K562 (cell line): ENCODE measurements around the gene IQCN. TPM values are rescaled to one million over a fixed set of nuclear protein-coding genes. Genes with fewer than 3 reads are reported as not detected.

Experiments used
- BCOR ChIP-seq: fragments of 450-650 bp; IDR thresholded peaks from 2 replicates; pipeline ENCODE4 v1.6.1; 2016
- CBX2 ChIP-seq: fragments of 200-600 bp; sonication (generic); IDR thresholded peaks from one replicate; pipeline ENCODE4 v1.6.1; 2012; ENCODE audit warnings: mild to moderate bottlenecking, low read length, inconsistent platforms; ENCODE audit not compliant: insufficient read depth, poor library complexity, severe bottlenecking
- CBX3 ChIP-seq, 2 experiments: IDR thresholded peaks; 1 replicate in 1 of 2; 2 replicates in 1 of 2; pipeline ENCODE4 v1.6.1; 2012; ENCODE audit warnings: inconsistent platforms in 2 of 2, low read length in 2 of 2, borderline replicate concordance in 1 of 2, control low read depth in 1 of 2
- CHD7 ChIP-seq: fragments of 200-600 bp; sonication (generic); IDR thresholded peaks from one replicate; pipeline ENCODE4 v1.6.1; 2012; ENCODE audit warnings: mild to moderate bottlenecking, low read depth, low read length, inconsistent platforms
- EP300 ChIP-seq: IDR thresholded peaks from 2 replicates; pipeline ENCODE4 v1.6.1; 2012; ENCODE audit warnings: low read length, improper control_type of control experiment
- FOXJ3 ChIP-seq: sonication (generic); formaldehyde crosslinking; IDR thresholded peaks from 2 replicates; pipeline ENCODE4 v1.4.0; 2020; ENCODE audit warnings: mild to moderate bottlenecking, missing genetic modification reagents
- GABPB1 ChIP-seq: sonication (generic); formaldehyde crosslinking; IDR thresholded peaks from 2 replicates; pipeline ENCODE4 v1.8.0; 2022; ENCODE audit warnings: mild to moderate bottlenecking, missing genetic modification reagents
- HDAC1 ChIP-seq, 2 experiments: fragments of 450-650 bp; IDR thresholded peaks; 2 replicates each; pipeline ENCODE4 v1.6.1; 2016 to 2017; ENCODE audit warnings: inconsistent platforms in 1 of 2, mild to moderate bottlenecking in 1 of 2, moderate library complexity in 1 of 2
- HNRNPLL ChIP-seq: fragments of 200-400 bp; formaldehyde crosslinking; IDR thresholded peaks from 2 replicates; pipeline ENCODE4 v1.6.1; 2017; ENCODE audit warnings: low read length, low read depth, mild to moderate bottlenecking; ENCODE audit not compliant: poor library complexity, severe bottlenecking
- KLF1 ChIP-seq: fragments of 450-650 bp; IDR thresholded peaks from 2 replicates; pipeline ENCODE4 v1.6.1; 2016; ENCODE audit warnings: missing genetic modification characterization, missing compliant biosample characterization
- MLX ChIP-seq, 2 experiments: fragments of 450-650 bp in 1 of 2; sonication (generic) in 1 of 2; formaldehyde crosslinking; conservative IDR thresholded peaks; 2 replicates each; pipeline versions ENCODE4 v1.4.0 to v1.8.1; 2020 to 2022; ENCODE audit warnings: mild to moderate bottlenecking in 1 of 2, missing genetic modification reagents in 1 of 2
- NRF1 ChIP-seq, 2 experiments: fragments of 450-650 bp; IDR thresholded peaks in 1 of 2; conservative IDR thresholded peaks in 1 of 2; 2 replicates each; pipeline ENCODE4 v1.6.1; 2014; ENCODE audit warnings: mild to moderate bottlenecking in 2 of 2
- RFX5 ChIP-seq: IDR thresholded peaks from 2 replicates; pipeline ENCODE4 v1.6.1; 2011; ENCODE audit warnings: low read depth, mild to moderate bottlenecking, improper control_type of control experiment, low read length
- SPI1 ChIP-seq: IDR thresholded peaks from 2 replicates; pipeline ENCODE4 v1.6.1; 2011; ENCODE audit warnings: low read depth, low read length, control low read depth, borderline replicate concordance
- TSC22D4 ChIP-seq: fragments of 450-650 bp; IDR thresholded peaks from 2 replicates; pipeline ENCODE4 v1.6.1; 2016; ENCODE audit warnings: missing genetic modification characterization, missing biosample characterization, control low read depth
- ZBTB26 ChIP-seq: fragments of 450-650 bp; formaldehyde crosslinking; IDR thresholded peaks from 2 replicates; pipeline ENCODE4 v1.4.0; 2022; ENCODE audit warnings: missing genetic modification characterization
- polyA plus RNA-seq, 8 experiments: library from polyadenylated mRNA; depleted of rRNA in 4 of 8; stranded (reverse) in 5 of 8; unstranded in 3 of 8; fragments of >200 nt; fragmentation: Nextera tagmentation in 2 of 8; fragmentation: Illumina TruSeq in 1 of 8; extraction: Ambion mirVana in 2 of 8; extraction: Trizol in 1 of 8; gene quantifications; 2 replicates each; pipeline versions ENCODE4 v1.2.1 to v1.2.3, GENCODE V29; 2011 to 2014; ENCODE audit warnings: inconsistent platforms in 1 of 8, missing spikeins in 1 of 8
- total RNA-seq, 7 experiments: library from RNA; depleted of rRNA in 6 of 7; stranded (reverse); fragments of >200 nt in 6 of 7; fragmentation: Illumina TruSeq in 2 of 7; extraction: Trizol in 2 of 7; gene quantifications; 2 replicates each; pipeline versions ENCODE4 v1.2.1 to v1.2.3, GENCODE V29; 2011 to 2021; ENCODE audit warnings: low replicate concordance in 1 of 7

IQCN gene
- total and polyA plus RNA-seq, 9 of the 15 experiments (the other 6 are each of a cell fraction or from before 2014, with no cell fraction given): 0.01 to 0.07 (median 0.04) TPM; not detected in 3

- TF ChIP-seq MLX (CRISPR knock-in tag; conservative IDR thresholded peaks at IDR 0.05) (no peak), NRF1 (conservative IDR thresholded peaks at IDR 0.05 in 1 of 2, IDR thresholded peaks at IDR 0.05 in 1 of 2) (no peak), FOXJ3 (no peak), SPI1 (no peak), RFX5 (no peak), KLF1 (no peak), EP300 (no peak), CBX3 (IDR thresholded peaks at IDR 0.05; ENCODE audit: borderline replicate concordance in 1 of 2, low read length in 2 of 2) (no peak; a peak in 1 of 3 replicates), TSC22D4 (tag) (no peak), CBX2 (no peak), ZBTB26 (CRISPR knock-in tag) (no peak), GABPB1 (CRISPR knock-in tag) (peak; percentile 37), BCOR (peak; percentile 67), CHD7 (no peak), HDAC1 (IDR thresholded peaks at IDR 0.05) (peak in 1 of 2 experiments; percentile 93; a peak in 2 of 4 replicates), HNRNPLL (no peak)
Observed at GRCh38 chr19:18239303-18239702, 34.9 kb downstream of the IQCN start (continued).
